Measurements from ENCODE around the gene CLEC4C.
A peak's percentile ranks its signal among the peaks of the same experiment; 100 is the strongest.

The CLEC4C gene

DNA sequence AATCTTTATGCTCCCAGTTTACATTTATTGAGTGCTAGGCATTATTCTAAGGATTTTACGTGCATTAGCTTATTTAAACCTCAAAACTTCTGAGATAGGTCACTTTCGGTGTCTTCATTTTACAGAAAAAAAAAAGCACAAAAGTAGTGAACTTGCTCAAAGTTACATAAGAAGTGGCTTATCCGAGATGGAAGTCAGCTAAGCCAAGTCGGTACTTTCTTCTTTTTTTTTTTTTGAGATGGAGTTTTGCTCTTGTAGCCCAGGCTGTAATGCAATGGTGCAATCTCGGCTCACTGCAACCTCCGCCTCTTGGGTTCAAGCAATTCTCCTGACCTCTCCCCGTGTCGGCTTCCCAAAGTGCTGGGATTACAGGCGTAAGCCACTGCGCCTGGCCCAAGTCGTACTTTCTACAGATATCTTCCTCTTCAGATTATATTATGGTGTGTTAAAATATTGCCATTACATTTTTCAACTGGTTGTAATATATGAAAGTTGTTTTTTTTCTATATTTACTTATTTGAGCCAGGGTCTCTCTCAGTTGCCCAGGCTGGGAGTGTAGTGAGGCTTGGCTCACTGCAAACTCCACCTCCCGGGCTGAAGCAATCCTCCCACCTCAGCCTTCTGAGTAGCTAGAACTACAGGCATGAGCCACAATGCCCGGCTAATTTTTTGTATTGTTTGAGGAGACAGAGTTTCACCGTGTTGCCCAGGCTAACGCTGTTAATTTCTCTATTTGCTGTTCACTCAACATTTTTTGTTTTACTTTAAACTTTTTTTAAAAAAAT is 27.0 kb downstream of the CLEC4C start:
- no peaks in the 10 kb centered on the region for H3K9me3 ChIP-seq (ENCODE audit: control insufficient read depth in 1 of 2, low read length in 2 of 2)
- no peaks in the 10 kb centered on the region for H3K27me3 ChIP-seq (ENCODE audit: low read depth, low read length)
- H3K4me3 ChIP-seq (ENCODE audit: low read depth in 1 of 2, low read length in 2 of 2) = no peak overlapping the region
- no peaks in the 10 kb centered on the region for H3K36me3 ChIP-seq (ENCODE audit: control insufficient read depth in 1 of 2, insufficient read depth in 2 of 2, low read length in 2 of 2)
- H3K4me1 ChIP-seq (ENCODE audit: control insufficient read depth in 1 of 2, insufficient read depth in 2 of 2, low read length in 2 of 2) = no peaks in the 10 kb centered on the region
- H3K27ac ChIP-seq (ENCODE audit: low read length) = no peak overlapping the region

DNA sequence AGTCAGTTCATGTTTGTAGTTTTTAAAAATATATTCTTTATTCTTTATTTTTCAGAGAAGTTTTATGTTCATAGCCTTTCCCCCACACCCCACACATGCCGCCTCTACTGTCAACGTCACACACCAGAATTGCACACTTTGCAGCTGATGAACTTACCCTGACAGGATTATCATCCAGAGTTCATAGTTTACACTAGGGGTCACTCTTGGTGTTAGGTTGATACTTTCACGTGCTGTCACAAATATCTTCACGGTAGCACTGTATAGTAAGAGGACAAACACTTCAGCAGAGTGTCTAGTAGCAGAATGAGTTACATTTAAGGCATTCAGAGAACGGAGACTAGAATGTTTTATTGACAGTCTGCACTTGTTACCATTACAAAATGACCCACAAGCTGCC is 30.8 kb downstream of the CLEC4C start:
- Histone ChIP-seq H3K4me1 (ENCODE audit: control insufficient read depth in 1 of 2, insufficient read depth in 2 of 2, low read length in 2 of 2) (no peaks in the 10 kb centered on the region), H3K36me3 (ENCODE audit: control insufficient read depth in 1 of 2, insufficient read depth in 2 of 2, low read length in 2 of 2) (no peaks in the 10 kb centered on the region), H3K9me3 (ENCODE audit: control insufficient read depth in 1 of 2, low read length in 2 of 2) (no peaks in the 10 kb centered on the region), H3K27me3 (ENCODE audit: low read depth, low read length) (no peaks in the 10 kb centered on the region), H3K4me3 (ENCODE audit: low read depth in 1 of 2, low read length in 2 of 2) (no peak overlapping the region), H3K27ac (ENCODE audit: low read length) (no peak overlapping the region)

DNA sequence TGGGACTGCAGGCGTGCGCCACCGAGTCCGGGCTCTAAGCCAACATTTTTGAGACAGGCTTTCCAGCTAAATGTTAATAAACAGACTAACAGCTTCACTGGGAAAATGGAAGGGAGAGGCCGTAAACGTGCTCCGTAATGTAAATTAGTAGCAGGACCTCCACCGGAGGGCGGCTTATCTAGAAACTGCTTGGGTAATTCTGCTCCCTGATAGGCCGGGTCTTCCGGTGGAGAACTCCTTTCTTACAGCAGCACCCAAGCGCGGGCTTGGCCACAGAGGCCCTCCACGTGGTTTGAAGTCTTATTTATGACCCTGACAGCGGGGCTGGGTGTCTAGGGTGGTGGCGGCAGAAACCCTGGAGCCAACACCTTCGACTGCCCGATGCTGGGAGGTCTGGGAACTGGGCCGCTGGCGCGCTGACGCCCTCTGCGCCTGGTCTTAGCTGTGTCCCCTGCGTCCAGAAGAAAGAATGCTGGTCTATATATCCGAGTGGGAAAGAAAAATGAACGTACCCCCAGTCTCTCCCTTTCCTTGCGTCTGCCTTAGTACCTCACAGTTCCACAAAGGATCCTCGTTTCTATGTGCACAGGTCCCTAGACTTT is 34.2 kb downstream of the CLEC4C start:
- Histone ChIP-seq H3K9me3 (ENCODE audit: control insufficient read depth in 1 of 2, low read length in 2 of 2) (no peaks in the 10 kb centered on the region), H3K36me3 (ENCODE audit: control insufficient read depth in 1 of 2, insufficient read depth in 2 of 2, low read length in 2 of 2) (no peaks in the 10 kb centered on the region)

DNA sequence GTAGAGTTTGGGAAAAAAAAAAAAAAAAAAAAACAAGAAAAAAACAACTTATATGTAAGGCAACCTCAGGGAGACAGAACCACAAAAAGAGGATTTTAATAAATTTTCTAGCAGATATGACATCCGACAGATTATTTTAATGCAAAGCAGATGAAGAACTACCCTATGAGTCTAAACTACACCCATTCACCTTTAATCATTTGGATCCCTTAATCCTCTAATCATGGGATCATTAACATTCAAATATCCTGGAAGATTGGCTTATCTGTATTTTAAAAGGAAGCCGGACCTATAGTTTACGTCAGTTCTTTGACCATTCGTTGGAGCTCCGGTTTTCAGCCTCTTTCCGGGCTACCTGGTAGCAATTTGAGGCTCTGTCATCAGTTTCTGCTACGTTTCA is 36.0 kb downstream of the CLEC4C start, which contains the start of gene DPPA3:
TSS of gene DPPA3 (plus strand) at position 301 of the 400 bp plus-strand sequence. CDS start 138 bp downstream, outside the sequence.
- no peaks in the 10 kb centered on the region for H3K36me3 ChIP-seq (ENCODE audit: control insufficient read depth in 1 of 2, insufficient read depth in 2 of 2, low read length in 2 of 2)
- no peaks in the 10 kb centered on the region for H3K27me3 ChIP-seq (ENCODE audit: low read depth, low read length)
- H3K9me3 ChIP-seq (ENCODE audit: control insufficient read depth in 1 of 2, low read length in 2 of 2) = no peaks in the 10 kb centered on the region
- H3K4me1 ChIP-seq (ENCODE audit: control insufficient read depth in 1 of 2, insufficient read depth in 2 of 2, low read length in 2 of 2) = no peaks in the 10 kb centered on the region
- H3K4me3 ChIP-seq (ENCODE audit: low read depth in 1 of 2, low read length in 2 of 2) = no peak within 1 kb of the TSS
- no peak within 1 kb of the TSS for H3K27ac ChIP-seq (ENCODE audit: low read length)

More for the DNA sequence above, 34.2 kb downstream of the CLEC4C start:
- no peaks in the 10 kb centered on the region for H3K4me1 ChIP-seq (ENCODE audit: control insufficient read depth in 1 of 2, insufficient read depth in 2 of 2, low read length in 2 of 2)
- H3K27me3 ChIP-seq (ENCODE audit: low read depth, low read length) = no peaks in the 10 kb centered on the region
- H3K4me3 ChIP-seq (ENCODE audit: low read depth in 1 of 2, low read length in 2 of 2) = no peak overlapping the region
- H3K27ac ChIP-seq (ENCODE audit: low read length) = no peak overlapping the region

DNA sequence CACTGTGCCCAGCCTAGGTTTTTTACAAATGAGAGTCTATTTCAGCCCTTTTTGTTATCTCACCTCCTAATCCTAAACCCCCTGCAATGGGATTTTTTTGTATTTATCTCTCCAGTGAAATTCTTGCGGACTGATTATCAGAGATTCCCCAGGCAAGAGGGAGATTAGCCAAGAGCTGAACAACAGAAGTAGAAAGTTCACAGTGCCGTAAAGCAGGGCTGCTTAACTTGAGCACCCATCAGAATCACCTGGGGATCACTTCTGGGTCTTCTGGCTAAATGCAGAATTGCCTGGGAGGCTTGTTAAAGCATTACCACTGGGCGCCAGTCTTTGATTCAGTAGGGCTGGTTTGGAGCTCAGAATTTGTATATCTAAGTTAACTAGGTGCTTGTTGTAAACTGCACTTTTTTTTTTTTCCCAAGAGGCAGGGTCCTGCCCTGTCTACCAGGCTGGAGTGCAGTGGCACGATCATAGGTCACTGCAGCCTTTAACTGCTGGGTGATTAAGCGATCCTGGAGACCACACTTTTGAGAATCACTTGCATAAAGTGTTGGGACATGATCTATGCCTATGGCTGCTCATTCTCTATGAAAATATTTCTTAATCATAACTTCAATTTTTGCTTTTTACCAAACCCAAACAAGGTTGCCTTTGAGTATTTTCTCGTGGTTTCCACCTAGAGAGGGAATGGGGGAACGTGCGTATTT is 37.1 kb downstream of the CLEC4C start:
- H3K4me1 ChIP-seq (ENCODE audit: control insufficient read depth in 1 of 2, insufficient read depth in 2 of 2, low read length in 2 of 2) = no peaks in the 10 kb centered on the region
- no peaks in the 10 kb centered on the region for H3K27me3 ChIP-seq (ENCODE audit: low read depth, low read length)
- no peaks in the 10 kb centered on the region for H3K9me3 ChIP-seq (ENCODE audit: control insufficient read depth in 1 of 2, low read length in 2 of 2)
- no peak overlapping the region for H3K4me3 ChIP-seq (ENCODE audit: low read depth in 1 of 2, low read length in 2 of 2)
- no peaks in the 10 kb centered on the region for H3K36me3 ChIP-seq (ENCODE audit: control insufficient read depth in 1 of 2, insufficient read depth in 2 of 2, low read length in 2 of 2)
- H3K27ac ChIP-seq (ENCODE audit: low read length) = no peak overlapping the region

DNA sequence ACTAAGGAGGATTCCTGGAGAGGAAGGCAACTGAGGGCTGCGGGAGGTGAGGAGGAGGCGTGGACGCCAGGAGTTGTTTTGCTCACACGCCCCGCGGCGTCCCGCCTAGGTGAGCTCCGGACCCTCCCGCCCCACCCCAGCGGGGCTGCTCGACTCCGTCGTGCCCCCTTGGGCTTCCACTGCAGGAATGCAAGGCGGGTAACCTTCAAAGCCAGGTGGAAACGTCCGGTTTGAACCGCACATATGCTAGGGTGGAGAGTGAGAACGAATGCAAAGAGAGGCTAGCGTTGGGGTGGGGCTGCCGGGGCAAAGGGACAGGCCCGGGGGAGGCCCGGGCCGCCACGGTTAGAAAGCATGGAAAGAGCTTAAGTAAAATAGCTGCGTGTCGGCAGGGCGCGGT is 41.3 kb downstream of the CLEC4C start:
- H3K27ac ChIP-seq (ENCODE audit: low read length) = no peak overlapping the region
- H3K36me3 ChIP-seq (ENCODE audit: control insufficient read depth in 1 of 2, insufficient read depth in 2 of 2, low read length in 2 of 2) = no peaks in the 10 kb centered on the region
- no peak overlapping the region for H3K4me3 ChIP-seq (ENCODE audit: low read depth in 1 of 2, low read length in 2 of 2)

DNA sequence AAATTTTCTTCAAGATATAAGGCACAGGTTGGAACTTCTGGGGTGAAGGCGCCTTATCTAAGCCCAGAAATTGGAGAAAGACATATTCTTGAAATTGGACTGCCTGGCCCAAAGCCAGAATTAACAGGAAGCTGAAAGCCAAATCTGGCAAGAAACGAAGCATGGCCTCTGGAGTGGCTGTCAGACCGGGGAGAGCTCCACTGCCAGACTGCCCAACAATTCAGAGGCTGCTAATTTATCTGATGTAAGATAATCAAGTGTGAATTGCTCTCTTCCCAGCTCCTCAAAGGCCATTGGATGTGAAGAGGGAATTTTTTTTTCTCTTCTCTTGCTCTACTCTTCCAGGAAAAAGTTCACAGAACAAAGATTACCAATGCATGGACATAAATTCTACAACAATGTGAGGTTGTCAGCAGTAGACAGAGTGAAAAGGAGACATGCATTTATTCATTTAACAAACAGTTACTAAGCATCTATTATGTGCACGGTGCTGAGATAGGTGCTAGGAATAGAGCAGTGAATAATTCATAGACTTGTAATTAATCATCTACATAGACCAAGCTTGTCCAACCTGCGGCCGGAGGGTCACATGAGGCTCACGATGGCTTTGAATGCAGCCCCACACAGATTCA is 51.5 kb downstream of the CLEC4C start, which contains the start of gene GDF3:
TSS of gene GDF3 (minus strand) at position 210 of the 632 bp plus-strand sequence. CDS start at position 163, 47 bp downstream.
- Histone ChIP-seq H3K9me3 (ENCODE audit: control insufficient read depth in 1 of 2, low read length in 2 of 2) (no peaks in the 10 kb centered on the region), H3K4me1 (ENCODE audit: control insufficient read depth in 1 of 2, insufficient read depth in 2 of 2, low read length in 2 of 2) (no peaks in the 10 kb centered on the region), H3K27ac (ENCODE audit: low read length) (no peak within 1 kb of the TSS), H3K4me3 (ENCODE audit: low read depth in 1 of 2, low read length in 2 of 2) (peak within 1 kb of the TSS in 1 of 2 donors; percentile 26), H3K36me3 (ENCODE audit: control insufficient read depth in 1 of 2, insufficient read depth in 2 of 2, low read length in 2 of 2) (no peaks in the 10 kb centered on the region), H3K27me3 (ENCODE audit: low read depth, low read length) (no peaks in the 10 kb centered on the region)

More for the DNA sequence above, 41.3 kb downstream of the CLEC4C start:
- no peaks in the 10 kb centered on the region for H3K27me3 ChIP-seq (ENCODE audit: low read depth, low read length)
- no peaks in the 10 kb centered on the region for H3K4me1 ChIP-seq (ENCODE audit: control insufficient read depth in 1 of 2, insufficient read depth in 2 of 2, low read length in 2 of 2)
- H3K9me3 ChIP-seq (ENCODE audit: control insufficient read depth in 1 of 2, low read length in 2 of 2) = no peaks in the 10 kb centered on the region

DNA sequence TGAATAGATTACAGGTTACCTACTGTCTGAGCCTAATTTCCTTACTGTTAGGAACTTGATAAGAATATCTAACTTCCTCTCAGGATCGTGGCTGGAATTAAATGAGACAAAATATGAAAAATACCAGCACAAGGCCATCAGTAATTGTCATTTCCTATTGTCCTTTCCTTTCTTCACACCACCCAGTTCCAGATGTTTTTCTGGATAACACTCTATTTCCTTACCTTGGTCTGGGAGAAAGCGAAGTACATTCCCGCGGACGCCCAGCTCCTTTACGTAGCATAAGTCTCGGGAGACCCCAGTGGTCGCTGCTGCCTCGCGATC is 52.0 kb downstream of the CLEC4C start:
- no peaks in the 10 kb centered on the region for H3K9me3 ChIP-seq (ENCODE audit: control insufficient read depth in 1 of 2, low read length in 2 of 2)
- H3K27ac ChIP-seq (ENCODE audit: low read length) = no peak overlapping the region
- H3K4me1 ChIP-seq (ENCODE audit: control insufficient read depth in 1 of 2, insufficient read depth in 2 of 2, low read length in 2 of 2) = no peaks in the 10 kb centered on the region
- no peaks in the 10 kb centered on the region for H3K27me3 ChIP-seq (ENCODE audit: low read depth, low read length)
- peak overlapping the region in 1 of 2 donors; percentile 26 for H3K4me3 ChIP-seq (ENCODE audit: low read depth in 1 of 2, low read length in 2 of 2)
- no peaks in the 10 kb centered on the region for H3K36me3 ChIP-seq (ENCODE audit: control insufficient read depth in 1 of 2, insufficient read depth in 2 of 2, low read length in 2 of 2)

DNA sequence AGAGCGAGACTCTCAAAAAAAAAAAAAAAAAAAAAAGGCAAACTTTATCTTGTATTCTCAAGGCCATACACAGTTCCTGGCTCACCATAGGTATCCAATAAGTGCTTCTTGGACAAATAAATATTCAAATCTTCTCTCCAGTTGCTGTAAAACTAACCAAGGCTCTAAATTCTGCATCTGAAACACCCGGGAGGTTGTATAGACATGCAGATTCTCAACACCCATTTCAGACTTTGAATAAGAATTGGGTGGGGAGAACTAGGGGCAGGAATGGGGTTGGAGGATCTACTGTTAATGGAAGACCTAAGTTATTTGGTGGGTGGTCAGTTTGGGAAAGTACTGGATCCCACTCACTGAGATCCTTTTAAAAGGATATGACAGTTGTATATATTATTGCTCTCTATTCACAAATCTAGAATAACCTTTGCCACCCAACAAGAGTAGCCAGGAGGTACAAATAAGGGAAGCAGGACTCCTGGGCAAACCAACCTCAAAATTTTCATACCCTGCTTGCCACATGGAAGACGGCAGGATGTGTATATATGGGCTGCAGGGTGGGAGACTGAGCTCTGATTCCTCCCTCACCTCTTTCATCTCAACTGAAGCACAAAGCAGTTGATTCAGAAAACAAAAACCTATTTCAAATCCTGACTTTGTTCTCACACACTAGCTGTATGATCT is 52.5 kb downstream of the CLEC4C start:
- Histone ChIP-seq H3K36me3 (ENCODE audit: control insufficient read depth in 1 of 2, insufficient read depth in 2 of 2, low read length in 2 of 2) (no peaks in the 10 kb centered on the region), H3K27ac (ENCODE audit: low read length) (no peak overlapping the region), H3K4me3 (ENCODE audit: low read depth in 1 of 2, low read length in 2 of 2) (no peak overlapping the region), H3K27me3 (ENCODE audit: low read depth, low read length) (no peaks in the 10 kb centered on the region), H3K9me3 (ENCODE audit: control insufficient read depth in 1 of 2, low read length in 2 of 2) (no peaks in the 10 kb centered on the region), H3K4me1 (ENCODE audit: control insufficient read depth in 1 of 2, insufficient read depth in 2 of 2, low read length in 2 of 2) (no peaks in the 10 kb centered on the region)

DNA sequence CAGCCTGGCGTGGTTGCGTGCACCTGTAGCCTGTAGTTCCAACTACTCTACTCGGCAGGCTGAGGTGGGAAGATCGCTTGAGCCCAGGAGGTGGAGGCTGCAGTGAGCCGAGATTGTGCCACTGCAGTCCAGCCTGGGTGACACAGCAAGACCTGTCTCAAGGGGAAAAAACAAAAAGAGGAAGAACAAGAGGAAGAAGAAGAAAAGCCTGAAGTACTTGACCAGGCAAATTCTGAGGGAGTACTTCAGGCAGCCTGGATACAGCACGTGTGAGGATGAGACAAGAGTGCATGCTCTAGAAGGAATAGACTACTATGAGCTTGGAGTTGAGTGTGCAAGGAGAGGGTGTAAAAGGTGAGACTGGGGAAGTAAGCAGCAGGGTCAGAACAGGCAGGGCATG is 53.4 kb downstream of the CLEC4C start:
- no peaks in the 10 kb centered on the region for H3K27me3 ChIP-seq (ENCODE audit: low read depth, low read length)
- H3K27ac ChIP-seq (ENCODE audit: low read length) = no peak overlapping the region
- H3K9me3 ChIP-seq (ENCODE audit: control insufficient read depth in 1 of 2, low read length in 2 of 2) = no peaks in the 10 kb centered on the region
- H3K36me3 ChIP-seq (ENCODE audit: control insufficient read depth in 1 of 2, insufficient read depth in 2 of 2, low read length in 2 of 2) = no peaks in the 10 kb centered on the region
- H3K4me3 ChIP-seq (ENCODE audit: low read depth in 1 of 2, low read length in 2 of 2) = no peak overlapping the region
- no peaks in the 10 kb centered on the region for H3K4me1 ChIP-seq (ENCODE audit: control insufficient read depth in 1 of 2, insufficient read depth in 2 of 2, low read length in 2 of 2)

DNA sequence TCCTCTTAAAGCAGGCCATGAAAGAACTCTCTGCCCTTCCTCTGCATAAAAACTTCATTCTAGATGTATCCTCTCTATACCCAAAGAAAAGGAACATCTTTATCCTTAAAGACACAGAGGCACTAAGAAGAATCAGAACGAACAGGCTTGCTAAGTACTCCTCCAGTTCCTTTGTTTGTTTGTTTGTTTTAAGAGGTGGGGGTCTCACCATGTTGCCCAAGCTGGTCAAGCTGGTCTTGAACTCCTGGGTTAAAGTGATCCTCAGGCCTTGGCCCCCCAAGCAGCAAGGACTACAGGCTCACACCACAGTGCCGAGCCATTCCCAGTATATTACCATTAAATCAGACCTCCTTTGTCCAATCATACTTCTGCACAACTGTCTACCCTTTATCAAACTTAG is 65.6 kb downstream of the CLEC4C start:
- no peaks in the 10 kb centered on the region for H3K9me3 ChIP-seq (ENCODE audit: control insufficient read depth in 1 of 2, low read length in 2 of 2)
- no peaks in the 10 kb centered on the region for H3K27me3 ChIP-seq (ENCODE audit: low read depth, low read length)
- H3K4me3 ChIP-seq (ENCODE audit: low read depth in 1 of 2, low read length in 2 of 2) = no peak overlapping the region
- H3K27ac ChIP-seq (ENCODE audit: low read length) = no peak overlapping the region
- H3K36me3 ChIP-seq (ENCODE audit: control insufficient read depth in 1 of 2, insufficient read depth in 2 of 2, low read length in 2 of 2) = no peaks in the 10 kb centered on the region
- no peaks in the 10 kb centered on the region for H3K4me1 ChIP-seq (ENCODE audit: control insufficient read depth in 1 of 2, insufficient read depth in 2 of 2, low read length in 2 of 2)

Data from muscle layer of duodenum (tissue), 2 donors.